ENCODE results near the gene ADARB1. TPM values are rescaled to one million over a fixed set of nuclear protein-coding genes. Genes with fewer than 3 reads are reported as not detected.

The ADARB1 gene
- total RNA-seq, 1 experiment from 2014 or later = 12.1 TPM

DNA sequence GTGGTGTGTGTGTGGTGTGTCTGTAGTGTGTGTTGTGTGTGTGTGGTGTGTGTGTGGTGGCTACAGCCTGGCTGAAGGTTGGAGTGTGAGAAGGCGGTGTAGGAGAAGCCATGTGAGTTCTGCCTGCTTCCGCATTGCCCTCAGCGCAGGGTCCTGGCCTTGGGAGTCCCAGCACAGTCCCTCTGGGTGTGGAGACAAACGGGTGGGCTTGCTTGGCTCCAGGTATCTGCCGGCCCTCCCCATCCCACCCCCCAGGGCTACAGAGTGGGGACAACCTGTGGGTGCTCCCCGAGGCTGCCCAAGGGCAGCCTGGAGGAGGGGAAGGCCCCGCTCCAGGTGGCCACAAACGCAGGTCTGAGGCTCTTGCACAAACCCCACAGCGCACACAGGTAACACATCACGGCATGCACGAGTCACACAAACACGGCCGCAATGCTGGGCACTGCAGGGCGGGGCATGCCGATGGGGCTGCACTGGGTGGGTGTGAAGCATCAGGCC lies 31.7 kb upstream of the ADARB1 start:
- no TSS peak for BruUV-seq (replicated peaks)

DNA sequence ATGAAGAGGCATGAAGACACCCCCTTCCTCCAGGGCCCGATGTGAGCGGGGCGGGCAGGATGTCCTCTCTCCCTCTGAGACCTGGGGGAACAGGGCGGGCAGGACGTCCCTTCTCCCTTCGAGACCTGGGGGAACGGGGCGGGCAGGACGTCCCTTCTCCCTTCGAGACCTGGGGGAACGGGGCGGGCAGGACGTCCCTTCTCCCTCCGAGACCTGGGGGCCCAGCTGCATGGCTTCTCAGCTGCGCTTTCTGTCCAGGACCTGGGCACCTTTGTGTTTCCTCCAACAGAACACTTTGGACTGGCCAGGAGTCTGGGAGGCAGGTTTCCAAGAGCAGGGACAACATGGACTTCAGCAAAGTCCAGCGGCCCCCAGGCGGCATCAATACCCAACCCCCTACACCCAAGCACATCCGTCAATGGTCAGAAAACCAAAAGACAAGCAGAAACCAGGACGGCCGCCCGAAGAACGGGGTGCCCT lies 30.8 kb upstream of the ADARB1 start:
- Histone ChIP-seq H3K9me2 (ENCODE audit: insufficient read depth) (no peaks in the 10 kb centered on the region), H3K27ac (no peak overlapping the region), H3K27me3 (ENCODE audit: insufficient read depth, low read depth) (peaks cover 20% of the 10 kb centered on the region), H3K9me3 (ENCODE audit: insufficient read depth, low read depth) (peaks cover 5% of the 10 kb centered on the region; the same call in 1 of the 2 replicates), H2AFZ (no peak overlapping the region), H3K4me1 (replicated peaks; ENCODE audit: insufficient read depth) (no peaks in the 10 kb centered on the region), H3K4me2 (no peak overlapping the region), H3K79me2 (ENCODE audit: low read depth) (no peaks in the 10 kb centered on the region), H3K4me3 (no peak overlapping the region), H3K36me3 (ENCODE audit: low read depth) (no peaks in the 10 kb centered on the region), H4K20me1 (ENCODE audit: insufficient read depth) (no peaks in the 10 kb centered on the region), H3F3A (ENCODE audit: insufficient read depth, low read depth) (no peaks in the 10 kb centered on the region)
- BruUV-seq (replicated peaks) = no TSS peak
- ChIA-PET POLR2A (ENCODE audit: unreplicated experiment) (no interaction called here), CTCF (no interaction called here)
- no peak for TF ChIP-seq EZH2 (IDR thresholded peaks at IDR 0.05; ENCODE audit: low read depth)
- TF ChIP-seq, protein P1, sequence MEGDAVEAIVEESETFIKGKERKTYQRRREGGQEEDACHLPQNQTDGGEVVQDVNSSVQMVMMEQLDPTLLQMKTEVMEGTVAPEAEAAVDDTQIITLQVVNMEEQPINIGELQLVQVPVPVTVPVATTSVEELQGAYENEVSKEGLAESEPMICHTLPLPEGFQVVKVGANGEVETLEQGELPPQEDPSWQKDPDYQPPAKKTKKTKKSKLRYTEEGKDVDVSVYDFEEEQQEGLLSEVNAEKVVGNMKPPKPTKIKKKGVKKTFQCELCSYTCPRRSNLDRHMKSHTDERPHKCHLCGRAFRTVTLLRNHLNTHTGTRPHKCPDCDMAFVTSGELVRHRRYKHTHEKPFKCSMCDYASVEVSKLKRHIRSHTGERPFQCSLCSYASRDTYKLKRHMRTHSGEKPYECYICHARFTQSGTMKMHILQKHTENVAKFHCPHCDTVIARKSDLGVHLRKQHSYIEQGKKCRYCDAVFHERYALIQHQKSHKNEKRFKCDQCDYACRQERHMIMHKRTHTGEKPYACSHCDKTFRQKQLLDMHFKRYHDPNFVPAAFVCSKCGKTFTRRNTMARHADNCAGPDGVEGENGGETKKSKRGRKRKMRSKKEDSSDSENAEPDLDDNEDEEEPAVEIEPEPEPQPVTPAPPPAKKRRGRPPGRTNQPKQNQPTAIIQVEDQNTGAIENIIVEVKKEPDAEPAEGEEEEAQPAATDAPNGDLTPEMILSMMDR (conservative IDR thresholded peaks at IDR 0.05) = no peak
- intact Hi-C loops (cut with micrococcal nuclease; ENCODE audit: unreplicated experiment) = no loop called here
- no peak for DNase-seq

More for the DNA sequence above, 31.7 kb upstream of the ADARB1 start:
- Histone ChIP-seq H4K20me1 (ENCODE audit: insufficient read depth) (no peaks in the 10 kb centered on the region), H3F3A (ENCODE audit: insufficient read depth, low read depth) (no peaks in the 10 kb centered on the region), H3K9me3 (ENCODE audit: insufficient read depth, low read depth) (peaks cover 5% of the 10 kb centered on the region; the same call in 1 of the 2 replicates), H3K9me2 (ENCODE audit: insufficient read depth) (no peaks in the 10 kb centered on the region), H3K4me3 (no peak overlapping the region), H3K4me1 (replicated peaks; ENCODE audit: insufficient read depth) (no peaks in the 10 kb centered on the region), H3K79me2 (ENCODE audit: low read depth) (no peaks in the 10 kb centered on the region), H2AFZ (no peak overlapping the region), H3K27me3 (ENCODE audit: insufficient read depth, low read depth) (peaks cover 20% of the 10 kb centered on the region), H3K36me3 (ENCODE audit: low read depth) (no peaks in the 10 kb centered on the region), H3K4me2 (no peak overlapping the region), H3K27ac (no peak overlapping the region)
- POLR2A ChIA-PET (ENCODE audit: unreplicated experiment) = no interaction called here
- no peak for DNase-seq
- TF ChIP-seq, protein P1 (conservative IDR thresholded peaks at IDR 0.05) = no peak
- TF ChIP-seq EZH2 (IDR thresholded peaks at IDR 0.05; ENCODE audit: low read depth) = no peak
- CTCF ChIA-PET = no interaction called here
- intact Hi-C loops (cut with micrococcal nuclease; ENCODE audit: unreplicated experiment) = no loop called here

DNA sequence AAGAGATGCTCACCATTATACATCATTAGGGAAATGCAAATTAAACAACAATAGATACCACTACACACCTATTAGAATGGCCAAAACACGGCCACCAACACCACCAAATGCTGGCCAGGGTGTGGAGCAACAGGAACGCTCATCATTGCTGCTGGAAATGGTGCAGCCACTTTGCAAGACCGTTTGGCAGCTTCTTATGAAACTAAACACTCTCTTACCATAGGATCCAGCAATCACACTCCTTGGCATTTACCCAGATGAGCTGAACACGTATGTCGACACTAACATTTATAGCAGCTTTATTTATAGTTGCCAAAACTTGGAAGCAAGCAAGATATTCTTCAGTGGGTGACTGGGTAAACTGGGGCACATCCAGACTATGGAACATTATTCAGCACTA lies 28.9 kb upstream of the ADARB1 start:
- DNase-seq = no peak
- Histone ChIP-seq H3K9me3 (ENCODE audit: insufficient read depth, low read depth) (peaks cover 5% of the 10 kb centered on the region; the same call in 1 of the 2 replicates), H2AFZ (no peak overlapping the region), H3K36me3 (ENCODE audit: low read depth) (no peaks in the 10 kb centered on the region), H3K9me2 (ENCODE audit: insufficient read depth) (no peaks in the 10 kb centered on the region), H3K27me3 (ENCODE audit: insufficient read depth, low read depth) (peaks cover 20% of the 10 kb centered on the region), H4K20me1 (ENCODE audit: insufficient read depth) (no peaks in the 10 kb centered on the region), H3K27ac (no peak overlapping the region), H3K4me1 (replicated peaks; ENCODE audit: insufficient read depth) (no peaks in the 10 kb centered on the region), H3K79me2 (ENCODE audit: low read depth) (no peaks in the 10 kb centered on the region), H3K4me3 (no peak overlapping the region), H3K4me2 (no peak overlapping the region), H3F3A (ENCODE audit: insufficient read depth, low read depth) (no peaks in the 10 kb centered on the region)
- POLR2A ChIA-PET (ENCODE audit: unreplicated experiment) = no interaction called here
- CTCF ChIA-PET = no interaction called here
- BruUV-seq (replicated peaks) = no TSS peak
- TF ChIP-seq, protein P1 (conservative IDR thresholded peaks at IDR 0.05) = no peak
- no peak for TF ChIP-seq EZH2 (IDR thresholded peaks at IDR 0.05; ENCODE audit: low read depth)
- intact Hi-C loops (cut with micrococcal nuclease; ENCODE audit: unreplicated experiment) = no loop called here
